GM23338 (cell line): ENCODE results near the gene YBX3. TPM values are rescaled to one million over a fixed set of nuclear protein-coding genes. Genes with fewer than 3 reads are reported as not detected.

ENCODE experiments used
- ATAC-seq: fragments of 200-7000 bp; cut with Tn5 transposase; 3 replicates; pipeline ENCODE4 v1.9.1; 2020
- DNase-seq: peaks from one replicate; pipeline ENCODE4 v3.0.0-alpha.2; 2015; ENCODE audit warnings: low spot score
- H2AFZ ChIP-seq: fragments of 200-600 bp; sonication (generic); 2 replicates; pipeline ENCODE4 v1.8.0; 2016; ENCODE audit warnings: antibody characterized with exemption, mild to moderate bottlenecking, moderate library complexity
- H3F3A ChIP-seq: fragments of 200-600 bp; sonication (generic); replicated peaks from 2 replicates; pipeline ENCODE4 v1.8.0; 2017; ENCODE audit warnings: antibody characterized with exemption, mixed run types, low read depth
- H3K27ac ChIP-seq: fragments of 200-600 bp; sonication (generic); 2 replicates; pipeline ENCODE4 v1.6.1; 2016; ENCODE audit warnings: low read depth
- H3K27me3 ChIP-seq: fragments of 200-600 bp; sonication (generic); 2 replicates; pipeline ENCODE4 v1.8.0; 2016; ENCODE audit warnings: mild to moderate bottlenecking, mixed run types, moderate library complexity; ENCODE audit not compliant: insufficient read depth
- H3K36me3 ChIP-seq: fragments of 200-600 bp; sonication (generic); 2 replicates; pipeline ENCODE4 v1.8.0; 2016; ENCODE audit warnings: mild to moderate bottlenecking; ENCODE audit not compliant: insufficient read depth
- H3K4me1 ChIP-seq: fragments of 200-600 bp; sonication (generic); 2 replicates; pipeline ENCODE4 v1.8.0; 2016; ENCODE audit warnings: mild to moderate bottlenecking, moderate library complexity; ENCODE audit not compliant: insufficient read depth
- H3K4me2 ChIP-seq: fragments of 200-600 bp; sonication (generic); 2 replicates; pipeline ENCODE4 v1.7.1; 2017; ENCODE audit warnings: mixed run types
- H3K4me3 ChIP-seq: fragments of 200-600 bp; sonication (generic); 2 replicates; pipeline ENCODE4 v1.6.1; 2016; ENCODE audit warnings: mixed run types
- H3K79me2 ChIP-seq: fragments of 200-600 bp; sonication (generic); replicated peaks from 2 replicates; pipeline ENCODE4 v1.8.0; 2017; ENCODE audit warnings: mild to moderate bottlenecking; ENCODE audit not compliant: insufficient read depth
- H3K9me2 ChIP-seq: fragments of 200-600 bp; sonication (generic); 2 replicates; pipeline ENCODE4 v1.8.0; 2017; ENCODE audit not compliant: insufficient read depth
- H4K20me1 ChIP-seq: fragments of 200-600 bp; sonication (generic); replicated peaks from 2 replicates; pipeline ENCODE4 v1.8.0; 2017; ENCODE audit warnings: mild to moderate bottlenecking; ENCODE audit not compliant: insufficient read depth
- H3K27ac Mint-ChIP-seq: 2 replicates; pipeline ENCODE4 v1.8.0; 2020; ENCODE audit warnings: inconsistent platforms, mild to moderate bottlenecking, moderate library complexity, mixed read lengths
- H3K27me3 Mint-ChIP-seq: 3 replicates; pipeline ENCODE4 v1.8.0; 2022; ENCODE audit warnings: low read depth, mild to moderate bottlenecking, moderate library complexity, mixed read lengths, inconsistent platforms; ENCODE audit not compliant: insufficient read depth, poor library complexity
- H3K36me3 Mint-ChIP-seq: 3 replicates; pipeline ENCODE4 v1.8.0; 2021; ENCODE audit warnings: low read depth, mild to moderate bottlenecking, inconsistent platforms, moderate library complexity, mixed read lengths
- H3K4me1 Mint-ChIP-seq: 3 replicates; pipeline ENCODE4 v1.8.0; 2020; ENCODE audit warnings: mild to moderate bottlenecking, inconsistent platforms, mixed read lengths
- H3K4me3 Mint-ChIP-seq: 3 replicates; pipeline ENCODE4 v1.8.0; 2021; ENCODE audit warnings: moderate library complexity, mild to moderate bottlenecking, inconsistent platforms, mixed read lengths
- H3K9me3 Mint-ChIP-seq: 3 replicates; pipeline ENCODE4 v1.8.0; 2020; ENCODE audit warnings: moderate library complexity, mild to moderate bottlenecking, inconsistent platforms, mixed read lengths
- CREB1 ChIP-seq: fragments of 250-450 bp; sonication (Bioruptor Pico); IDR thresholded peaks from 2 replicates; pipeline ENCODE4 v1.5.0; 2020; ENCODE audit warnings: low read depth, mild to moderate bottlenecking, moderate library complexity
- ETS1 ChIP-seq: IDR thresholded peaks from 2 replicates; pipeline ENCODE4 v1.6.1; 2016; ENCODE audit warnings: antibody characterized with exemption
- EZH2 ChIP-seq: fragments of 200-600 bp; sonication (generic); IDR thresholded peaks from one replicate; pipeline ENCODE4 v1.8.0; 2017; ENCODE audit warnings: antibody characterized with exemption, mild to moderate bottlenecking, low read depth; ENCODE audit not compliant: unreplicated experiment
- EZH2phosphoT487 ChIP-seq: fragments of 200-600 bp; sonication (generic); IDR thresholded peaks from one replicate; pipeline ENCODE4 v1.8.1; 2018; ENCODE audit warnings: antibody characterized with exemption; ENCODE audit not compliant: unreplicated experiment
- JUNB ChIP-seq: IDR thresholded peaks from one replicate; pipeline ENCODE4 v1.6.1; 2016; ENCODE audit warnings: antibody characterized with exemption; ENCODE audit not compliant: unreplicated experiment
- NANOG ChIP-seq: IDR thresholded peaks from 2 replicates; pipeline ENCODE4 v1.6.1; 2016; ENCODE audit warnings: antibody characterized with exemption, borderline replicate concordance
- POLR2AphosphoS5 ChIP-seq: IDR thresholded peaks from 2 replicates; pipeline ENCODE4 v1.6.1; 2016; ENCODE audit warnings: antibody characterized with exemption, low read depth
- ZNF114 ChIP-seq: fragments of 250-450 bp; sonication (Bioruptor Pico); IDR thresholded peaks from 2 replicates; pipeline ENCODE4 v1.5.0; 2020; ENCODE audit warnings: mild to moderate bottlenecking, moderate library complexity
- polyA plus RNA-seq: library from polyadenylated mRNA; unstranded; fragments of >200 nt; fragmentation: Nextera tagmentation; extraction: Ambion mirVana; gene quantifications from 2 replicates; pipeline ENCODE4 v1.2.1, GENCODE V29; 2016
- total RNA-seq: library from RNA; depleted of rRNA; stranded (reverse); fragments of >200 nt; shearing (Covaris generic); gene quantifications from 2 replicates; pipeline ENCODE4 v1.2.3, GENCODE V29; 2014
- TF ChIP-seq, protein P1 (sequence below): fragments of 250-450 bp; sonication (Bioruptor Pico); IDR thresholded peaks from 2 replicates; pipeline ENCODE4 v1.5.0; 2020; ENCODE audit warnings: mild to moderate bottlenecking, moderate library complexity

YBX3 gene
- total and polyA plus RNA-seq, 2 experiments from 2014 or later, result 179 to 450 TPM

GRCh38 chr12:10708862-10709261 is 14.3 kb downstream of the YBX3 start:
- Histone ChIP-seq H3K4me2 (no peak overlapping the region), H3K27ac (no peak overlapping the region), H3K9me2 (no peaks in the 10 kb centered on the region), H3F3A (no peaks in the 10 kb centered on the region), H3K27me3 (no peaks in the 10 kb centered on the region), H3K4me3 (no peak overlapping the region), H4K20me1 (peaks cover 19% of the 10 kb centered on the region; the same call in 1 of the 2 replicates), H2AFZ (no peak overlapping the region), H3K4me1 (no peaks in the 10 kb centered on the region), H3K36me3 (peaks cover 63% of the 10 kb centered on the region), H3K79me2 (peaks cover 60% of the 10 kb centered on the region)
- DNase-seq (no peak), ATAC-seq (no peak)
- Mint-ChIP-seq H3K36me3 (peaks cover 84% of the 10 kb centered on the region), H3K4me3 (no peak overlapping the region), H3K4me1 (no peaks in the 10 kb centered on the region), H3K27me3 (no peaks in the 10 kb centered on the region), H3K9me3 (no peaks in the 10 kb centered on the region), H3K27ac (no peak overlapping the region)
- TF ChIP-seq EZH2 (no peak), CREB1 (CRISPR knock-in tag) (no peak), POLR2AphosphoS5 (no peak), NANOG (no peak), ETS1 (no peak), ZNF114 (CRISPR knock-in tag) (no peak), EZH2phosphoT487 (no peak), JUNB (no peak)
- TF ChIP-seq, protein P1, sequence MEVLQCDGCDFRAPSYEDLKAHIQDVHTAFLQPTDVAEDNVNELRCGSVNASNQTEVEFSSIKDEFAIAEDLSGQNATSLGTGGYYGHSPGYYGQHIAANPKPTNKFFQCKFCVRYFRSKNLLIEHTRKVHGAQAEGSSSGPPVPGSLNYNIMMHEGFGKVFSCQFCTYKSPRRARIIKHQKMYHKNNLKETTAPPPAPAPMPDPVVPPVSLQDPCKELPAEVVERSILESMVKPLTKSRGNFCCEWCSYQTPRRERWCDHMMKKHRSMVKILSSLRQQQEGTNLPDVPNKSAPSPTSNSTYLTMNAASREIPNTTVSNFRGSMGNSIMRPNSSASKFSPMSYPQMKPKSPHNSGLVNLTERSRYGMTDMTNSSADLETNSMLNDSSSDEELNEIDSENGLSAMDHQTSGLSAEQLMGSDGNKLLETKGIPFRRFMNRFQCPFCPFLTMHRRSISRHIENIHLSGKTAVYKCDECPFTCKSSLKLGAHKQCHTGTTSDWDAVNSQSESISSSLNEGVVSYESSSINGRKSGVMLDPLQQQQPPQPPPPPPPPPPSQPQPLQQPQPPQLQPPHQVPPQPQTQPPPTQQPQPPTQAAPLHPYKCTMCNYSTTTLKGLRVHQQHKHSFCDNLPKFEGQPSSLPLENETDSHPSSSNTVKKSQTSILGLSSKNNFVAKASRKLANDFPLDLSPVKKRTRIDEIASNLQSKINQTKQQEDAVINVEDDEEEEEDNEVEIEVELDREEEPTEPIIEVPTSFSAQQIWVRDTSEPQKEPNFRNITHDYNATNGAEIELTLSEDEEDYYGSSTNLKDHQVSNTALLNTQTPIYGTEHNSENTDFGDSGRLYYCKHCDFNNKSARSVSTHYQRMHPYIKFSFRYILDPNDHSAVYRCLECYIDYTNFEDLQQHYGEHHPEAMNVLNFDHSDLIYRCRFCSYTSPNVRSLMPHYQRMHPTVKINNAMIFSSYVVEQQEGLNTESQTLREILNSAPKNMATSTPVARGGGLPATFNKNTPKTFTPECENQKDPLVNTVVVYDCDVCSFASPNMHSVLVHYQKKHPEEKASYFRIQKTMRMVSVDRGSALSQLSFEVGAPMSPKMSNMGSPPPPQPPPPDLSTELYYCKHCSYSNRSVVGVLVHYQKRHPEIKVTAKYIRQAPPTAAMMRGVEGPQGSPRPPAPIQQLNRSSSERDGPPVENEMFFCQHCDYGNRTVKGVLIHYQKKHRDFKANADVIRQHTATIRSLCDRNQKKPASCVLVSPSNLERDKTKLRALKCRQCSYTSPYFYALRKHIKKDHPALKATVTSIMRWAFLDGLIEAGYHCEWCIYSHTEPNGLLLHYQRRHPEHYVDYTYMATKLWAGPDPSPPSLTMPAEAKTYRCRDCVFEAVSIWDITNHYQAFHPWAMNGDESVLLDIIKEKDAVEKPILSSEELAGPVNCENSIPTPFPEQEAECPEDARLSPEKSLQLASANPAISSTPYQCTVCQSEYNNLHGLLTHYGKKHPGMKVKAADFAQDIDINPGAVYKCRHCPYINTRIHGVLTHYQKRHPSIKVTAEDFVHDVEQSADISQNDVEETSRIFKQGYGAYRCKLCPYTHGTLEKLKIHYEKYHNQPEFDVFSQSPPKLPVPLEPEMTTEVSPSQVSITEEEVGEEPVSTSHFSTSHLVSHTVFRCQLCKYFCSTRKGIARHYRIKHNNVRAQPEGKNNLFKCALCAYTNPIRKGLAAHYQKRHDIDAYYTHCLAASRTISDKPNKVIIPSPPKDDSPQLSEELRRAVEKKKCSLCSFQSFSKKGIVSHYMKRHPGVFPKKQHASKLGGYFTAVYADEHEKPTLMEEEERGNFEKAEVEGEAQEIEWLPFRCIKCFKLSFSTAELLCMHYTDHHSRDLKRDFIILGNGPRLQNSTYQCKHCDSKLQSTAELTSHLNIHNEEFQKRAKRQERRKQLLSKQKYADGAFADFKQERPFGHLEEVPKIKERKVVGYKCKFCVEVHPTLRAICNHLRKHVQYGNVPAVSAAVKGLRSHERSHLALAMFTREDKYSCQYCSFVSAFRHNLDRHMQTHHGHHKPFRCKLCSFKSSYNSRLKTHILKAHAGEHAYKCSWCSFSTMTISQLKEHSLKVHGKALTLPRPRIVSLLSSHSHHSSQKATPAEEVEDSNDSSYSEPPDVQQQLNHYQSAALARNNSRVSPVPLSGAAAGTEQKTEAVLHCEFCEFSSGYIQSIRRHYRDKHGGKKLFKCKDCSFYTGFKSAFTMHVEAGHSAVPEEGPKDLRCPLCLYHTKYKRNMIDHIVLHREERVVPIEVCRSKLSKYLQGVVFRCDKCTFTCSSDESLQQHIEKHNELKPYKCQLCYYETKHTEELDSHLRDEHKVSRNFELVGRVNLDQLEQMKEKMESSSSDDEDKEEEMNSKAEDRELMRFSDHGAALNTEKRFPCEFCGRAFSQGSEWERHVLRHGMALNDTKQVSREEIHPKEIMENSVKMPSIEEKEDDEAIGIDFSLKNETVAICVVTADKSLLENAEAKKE (CRISPR knock-in tag), result no peak
